K562 (cell line): ENCODE measurements around the gene PGGHG. TPM values are rescaled to one million over a fixed set of nuclear protein-coding genes. Genes with fewer than 3 reads are reported as not detected.

Experiments
- ATAC-seq: fragments of 200-7000 bp; cut with Tn5 transposase; 3 replicates; pipeline ENCODE4 v1.9.1; 2020; ENCODE audit warnings: moderate library complexity
- BruUV-seq: library from RNA; stranded (reverse); fragments of 400-500 nt; replicated peaks from 2 replicates; lab custom pipeline; 2021; lab: Mats Ljungman, UMichigan
- CTCF ChIA-PET: fragments of 300-600 bp; formaldehyde crosslinking; extraction: SDS; loops from one replicate; lab custom pipeline; 2021; ENCODE audit warnings: low intra/inter-chr PET ratio; lab: Yijun Ruan, JAX
- POLR2A ChIA-PET: fragments of 300-600, 350-650 bp; sonication (Branson Sonifier 250); formaldehyde crosslinking; extraction: SDS; loops from one replicate; lab custom pipeline; 2021; ENCODE audit warnings: antibody characterized with exemption, inconsistent platforms; lab: Yijun Ruan, JAX
- DNase-seq, 4 experiments: peaks; one replicate each; pipeline versions ENCODE4 v3.0.0 to v3.0.0-alpha.2; 2011 to 2018; ENCODE audit warnings: low spot score in 3 of 4, mixed read lengths in 3 of 4; ENCODE audit errors: extremely low read depth in 1 of 4
- FAIRE-seq: peaks from 2 replicates; lab custom pipeline; 2011; peaks lifted over from hg19 to GRCh38; lab: Jason Lieb, UNC
- H2AFZ ChIP-seq: 2 replicates; pipeline ENCODE4 v1.6.0; 2011; ENCODE audit warnings: low read depth, low read length, control low read depth, inconsistent platforms
- H3K27ac ChIP-seq: fragments of 200-600 bp; 3 replicates; pipeline ENCODE4 v1.8.0; 2011; ENCODE audit warnings: low read depth, mild to moderate bottlenecking, control low read depth, inconsistent platforms, low read length, moderate library complexity, mixed read lengths; ENCODE audit errors: extremely low read depth
- H3K27me3 ChIP-seq, 2 experiments: fragments of 300-600 bp in 1 of 2; 2 replicates in 1 of 2; 3 replicates in 1 of 2; pipeline versions ENCODE4 v1.6.0 to v1.8.0; 2011; ENCODE audit warnings: inconsistent platforms in 2 of 2, low read length in 2 of 2, mild to moderate bottlenecking in 1 of 2, mixed read lengths in 1 of 2, moderate library complexity in 1 of 2; ENCODE audit not compliant: control insufficient read depth in 2 of 2, insufficient read depth in 2 of 2
- H3K36me3 ChIP-seq: fragments of 300-600 bp; 3 replicates; pipeline ENCODE4 v1.8.0; 2011; ENCODE audit warnings: mild to moderate bottlenecking, low read length, inconsistent platforms; ENCODE audit not compliant: control insufficient read depth, insufficient read depth
- H3K4me1 ChIP-seq, 2 experiments: fragments of 200-600 bp in 1 of 2; replicated peaks in 1 of 2; 2 replicates in 1 of 2; 3 replicates in 1 of 2; pipeline versions ENCODE4 v1.5.1 to v1.8.0; 2011; ENCODE audit warnings: inconsistent platforms in 2 of 2, low read length in 2 of 2, mild to moderate bottlenecking in 1 of 2, mixed read lengths in 1 of 2, moderate library complexity in 1 of 2; ENCODE audit not compliant: control insufficient read depth in 2 of 2, insufficient read depth in 2 of 2
- H3K4me2 ChIP-seq: 2 replicates; pipeline ENCODE4 v1.6.1; 2011; ENCODE audit warnings: low read length, control low read depth, inconsistent platforms, mixed read lengths; ENCODE audit not compliant: insufficient read depth
- H3K4me3 ChIP-seq: fragments of 200-600 bp; sonication (generic), shearing (Covaris generic); 2 replicates; pipeline ENCODE4 v1.5.1; 2016; ENCODE audit warnings: control low read depth, inconsistent platforms
- H3K79me2 ChIP-seq: fragments of 200-600 bp; 3 replicates; pipeline ENCODE4 v1.8.0; 2011; ENCODE audit warnings: low read length, inconsistent platforms; ENCODE audit not compliant: control insufficient read depth, insufficient read depth
- H3K9ac ChIP-seq, 2 experiments: 2 replicates each; pipeline versions ENCODE4 v1.6.0 to v1.6.1; 2011; ENCODE audit warnings: low read depth in 2 of 2, low read length in 2 of 2, control low read depth in 1 of 2, inconsistent platforms in 1 of 2, mild to moderate bottlenecking in 1 of 2, mixed read lengths in 1 of 2; ENCODE audit not compliant: insufficient read depth in 1 of 2
- H3K9me1 ChIP-seq: one replicate; pipeline ENCODE4 v1.6.0; 2011; ENCODE audit warnings: inconsistent platforms, mild to moderate bottlenecking, low read length, moderate library complexity; ENCODE audit not compliant: control insufficient read depth, insufficient read depth
- H3K9me3 ChIP-seq: replicated peaks from 2 replicates; pipeline ENCODE4 v1.5.1; 2011; ENCODE audit warnings: low read depth, low read length, inconsistent platforms; ENCODE audit not compliant: control insufficient read depth, insufficient read depth
- H4K20me1 ChIP-seq: replicated peaks from 2 replicates; pipeline ENCODE4 v1.6.1; 2011; ENCODE audit warnings: low read length, inconsistent platforms, mixed read lengths; ENCODE audit not compliant: control insufficient read depth, insufficient read depth
- ATF7 ChIP-seq: fragments of 450-650 bp; IDR thresholded peaks from 2 replicates; pipeline ENCODE4 v1.7.1; 2014; ENCODE audit warnings: mild to moderate bottlenecking, moderate library complexity
- GABPB2 ChIP-seq: fragments of 250-450 bp; sonication (Bioruptor Pico); conservative IDR thresholded peaks from 2 replicates; pipeline ENCODE4 v1.5.1; 2021; ENCODE audit warnings: mild to moderate bottlenecking
- GTF2A2 ChIP-seq: IDR thresholded peaks from 2 replicates; pipeline ENCODE4 v1.6.1; 2016; ENCODE audit warnings: mild to moderate bottlenecking, missing genetic modification characterization, missing compliant biosample characterization
- KAT7 ChIP-seq: sonication (generic); formaldehyde crosslinking; IDR thresholded peaks from 2 replicates; pipeline ENCODE4 v1.8.0; 2022; ENCODE audit warnings: missing genetic modification reagents, mild to moderate bottlenecking, borderline replicate concordance
- MAFF ChIP-seq: IDR thresholded peaks from 2 replicates; pipeline ENCODE4 v1.6.1; 2012; ENCODE audit warnings: low read length, improper control_type of control experiment
- MCM3 ChIP-seq: fragments of 450-650 bp; IDR thresholded peaks from 2 replicates; pipeline ENCODE4 v1.6.1; 2016
- NCOA2 ChIP-seq, 2 experiments: fragments of 450-650 bp; IDR thresholded peaks; 2 replicates each; pipeline ENCODE4 v1.6.1; 2018; ENCODE audit warnings: mild to moderate bottlenecking in 2 of 2, moderate library complexity in 1 of 2; ENCODE audit not compliant: partially characterized antibody in 2 of 2
- NFATC3 ChIP-seq: fragments of 450-650 bp; IDR thresholded peaks from 2 replicates; pipeline ENCODE4 v1.6.1; 2017; ENCODE audit warnings: mild to moderate bottlenecking
- NR2C2 ChIP-seq, 2 experiments: fragments of 200-800 bp in 1 of 2; sonication (Bioruptor generic) in 1 of 2; sonication (generic) in 1 of 2; formaldehyde crosslinking in 1 of 2; IDR thresholded peaks; 2 replicates each; pipeline versions ENCODE4 v1.6.1 to v1.8.0; 2016 to 2022; ENCODE audit warnings: mild to moderate bottlenecking in 1 of 2, missing compliant biosample characterization in 1 of 2, missing genetic modification characterization in 1 of 2, missing genetic modification reagents in 1 of 2
- SREBF2 ChIP-seq: sonication (generic); formaldehyde crosslinking; IDR thresholded peaks from 2 replicates; pipeline ENCODE4 v1.4.0; 2020; ENCODE audit warnings: mild to moderate bottlenecking, missing genetic modification reagents
- TOE1 ChIP-seq, 2 experiments: fragments of 450-650 bp in 1 of 2; sonication (generic) in 1 of 2; formaldehyde crosslinking in 1 of 2; IDR thresholded peaks; 2 replicates each; pipeline versions ENCODE4 v1.7.1 to v1.8.0; 2016 to 2022; ENCODE audit warnings: borderline replicate concordance in 2 of 2, mild to moderate bottlenecking in 2 of 2, antibody characterized with exemption in 1 of 2, inconsistent platforms in 1 of 2, low read depth in 1 of 2, missing genetic modification reagents in 1 of 2, moderate library complexity in 1 of 2
- ZNF143 ChIP-seq: sonication (generic); formaldehyde crosslinking; IDR thresholded peaks from 2 replicates; pipeline ENCODE4 v1.9.0; 2022; ENCODE audit warnings: mild to moderate bottlenecking, missing genetic modification reagents
- ZNF431 ChIP-seq: sonication (generic); formaldehyde crosslinking; IDR thresholded peaks from 2 replicates; pipeline ENCODE4 v1.8.0; 2022; ENCODE audit warnings: mild to moderate bottlenecking, missing genetic modification reagents
- WGBS: fragments of 100-300 bp; shearing (Covaris generic); methylation state at CpG from one replicate; pipeline ENCODE4 v1.1.6; 2016; ENCODE audit warnings: low coverage, mixed read lengths; ENCODE audit not compliant: insufficient coverage; ENCODE audit errors: missing lambda C conversion rate; 5-methylcytosine and 5-hydroxymethylcytosine counted together
- in situ Hi-C: fragments of 300-500 bp; cut with MboI; formaldehyde crosslinking; loops from 4 replicates; pipeline ENCODE4 v1.15.0; 2018; ENCODE audit warnings: inconsistent platforms, mixed read lengths
- intact Hi-C: fragments of 100-400 bp; cut with micrococcal nuclease; formaldehyde crosslinking; loops from 2 replicates; pipeline ENCODE4 v1.14.2; 2022
- polyA plus RNA-seq, 8 experiments: library from polyadenylated mRNA; depleted of rRNA in 4 of 8; stranded (reverse) in 5 of 8; unstranded in 3 of 8; fragments of >200 nt; fragmentation: Nextera tagmentation in 2 of 8; fragmentation: Illumina TruSeq in 1 of 8; extraction: Ambion mirVana in 2 of 8; extraction: Trizol in 1 of 8; gene quantifications; 2 replicates each; pipeline versions ENCODE4 v1.2.1 to v1.2.3, GENCODE V29; 2011 to 2014; ENCODE audit warnings: inconsistent platforms in 1 of 8, missing spikeins in 1 of 8
- total RNA-seq, 7 experiments: library from RNA; depleted of rRNA in 6 of 7; stranded (reverse); fragments of >200 nt in 6 of 7; fragmentation: Illumina TruSeq in 2 of 7; extraction: Trizol in 2 of 7; gene quantifications; 2 replicates each; pipeline versions ENCODE4 v1.2.1 to v1.2.3, GENCODE V29; 2011 to 2021; ENCODE audit warnings: low replicate concordance in 1 of 7
- TF ChIP-seq, protein P1 (sequence below): fragments of 250-450 bp; sonication (Bioruptor Pico); IDR thresholded peaks from 2 replicates; pipeline ENCODE4 v1.5.0; 2020; ENCODE audit warnings: mild to moderate bottlenecking
- TF ChIP-seq, protein P2 (sequence below): fragments of 450-650 bp; formaldehyde crosslinking; IDR thresholded peaks from 2 replicates; pipeline ENCODE4 v1.4.0; 2020; ENCODE audit warnings: mild to moderate bottlenecking, moderate library complexity

Gene PGGHG
- total and polyA plus RNA-seq, 9 of the 15 experiments (the other 6 are each of a cell fraction or from before 2014, with no cell fraction given): 0.38 to 85.1 (median 18.1) TPM

DNA sequence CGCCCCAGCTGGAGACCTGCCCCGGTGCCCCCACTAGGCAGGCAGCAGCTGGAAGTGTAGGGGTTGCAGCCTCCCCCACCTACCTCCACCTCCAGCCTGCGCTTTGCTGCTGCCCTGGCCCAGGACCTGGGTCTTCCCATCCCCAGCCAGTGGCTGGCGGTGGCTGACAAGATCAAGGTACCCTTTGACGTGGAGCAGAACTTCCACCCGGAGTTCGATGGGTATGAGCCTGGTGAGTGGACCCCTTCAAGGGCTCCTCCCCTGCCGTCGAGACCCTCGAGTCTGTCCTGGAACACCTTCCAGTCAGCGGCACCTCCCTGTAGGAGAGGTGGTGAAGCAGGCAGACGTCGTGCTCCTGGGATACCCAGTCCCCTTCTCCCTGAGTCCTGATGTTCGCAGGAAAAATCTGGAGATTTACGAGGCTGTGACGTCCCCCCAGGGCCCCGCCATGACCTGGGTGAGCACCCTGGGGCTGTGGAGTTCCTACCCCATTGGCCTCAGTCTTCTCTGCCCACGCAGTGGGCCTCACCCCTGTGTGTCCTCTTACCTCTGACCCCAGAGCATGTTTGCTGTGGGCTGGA lies 4.4 kb downstream of the PGGHG start:
- DNase-seq: no peak
- Histone ChIP-seq H3K27ac (no peak overlapping the region; the same call in 2 of the 3 replicates), H3K4me3 (no peak overlapping the region), H3K79me2 (peaks cover 23% of the 10 kb centered on the region), H3K9me3 (no peaks in the 10 kb centered on the region), H2AFZ (no peak overlapping the region), H3K9me1 (no peaks in the 10 kb centered on the region), H3K9ac (peak overlapping the region in 1 of 2 experiments; percentile 24; a peak in 2 of 4 replicates), H4K20me1 (no peaks in the 10 kb centered on the region), H3K4me2 (no peak overlapping the region), H3K4me1 (peaks cover 22 to 90% of the 10 kb centered on the region in 2 experiments), H3K27me3 (no peaks in the 10 kb centered on the region), H3K36me3 (peaks cover 60% of the 10 kb centered on the region; the same call in 2 of the 3 replicates)
- in situ Hi-C loops: no loop called here
- FAIRE-seq: no peak
- WGBS: 80% methylated on average over 13 of the region's 18 CpGs
- BruUV-seq: no TSS peak
- TF ChIP-seq MCM3: no peak
- TF ChIP-seq SREBF2: no peak
- TF ChIP-seq, protein P1, sequence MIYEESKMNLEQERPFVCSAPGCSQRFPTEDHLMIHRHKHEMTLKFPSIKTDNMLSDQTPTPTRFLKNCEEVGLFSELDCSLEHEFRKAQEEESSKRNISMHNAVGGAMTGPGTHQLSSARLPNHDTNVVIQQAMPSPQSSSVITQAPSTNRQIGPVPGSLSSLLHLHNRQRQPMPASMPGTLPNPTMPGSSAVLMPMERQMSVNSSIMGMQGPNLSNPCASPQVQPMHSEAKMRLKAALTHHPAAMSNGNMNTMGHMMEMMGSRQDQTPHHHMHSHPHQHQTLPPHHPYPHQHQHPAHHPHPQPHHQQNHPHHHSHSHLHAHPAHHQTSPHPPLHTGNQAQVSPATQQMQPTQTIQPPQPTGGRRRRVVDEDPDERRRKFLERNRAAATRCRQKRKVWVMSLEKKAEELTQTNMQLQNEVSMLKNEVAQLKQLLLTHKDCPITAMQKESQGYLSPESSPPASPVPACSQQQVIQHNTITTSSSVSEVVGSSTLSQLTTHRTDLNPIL (CRISPR knock-in tag): no peak
- TF ChIP-seq NR2C2 (CRISPR knock-in tag; IDR thresholded peaks at IDR 0.05): no peak
- TF ChIP-seq NR2C2 (tag; IDR thresholded peaks at IDR 0.05): no peak
- no peak for TF ChIP-seq MAFF
- no peak for TF ChIP-seq GABPB2
- TF ChIP-seq ATF7: no peak
- no peak for TF ChIP-seq KAT7
- TF ChIP-seq GTF2A2: no peak
- no peak for TF ChIP-seq ZNF143 (CRISPR knock-in tag)
- no peak for TF ChIP-seq TOE1 (IDR thresholded peaks at IDR 0.05; ENCODE audit: borderline replicate concordance)
- TF ChIP-seq TOE1 (CRISPR knock-in tag; IDR thresholded peaks at IDR 0.05; ENCODE audit: borderline replicate concordance, low read depth): no peak
- no peak for TF ChIP-seq ZNF431 (CRISPR knock-in tag)
- no peak for TF ChIP-seq NFATC3
- TF ChIP-seq NCOA2 (IDR thresholded peaks at IDR 0.05; ENCODE audit: partially characterized antibody in 2 of 2): no peak
- TF ChIP-seq, protein P2, sequence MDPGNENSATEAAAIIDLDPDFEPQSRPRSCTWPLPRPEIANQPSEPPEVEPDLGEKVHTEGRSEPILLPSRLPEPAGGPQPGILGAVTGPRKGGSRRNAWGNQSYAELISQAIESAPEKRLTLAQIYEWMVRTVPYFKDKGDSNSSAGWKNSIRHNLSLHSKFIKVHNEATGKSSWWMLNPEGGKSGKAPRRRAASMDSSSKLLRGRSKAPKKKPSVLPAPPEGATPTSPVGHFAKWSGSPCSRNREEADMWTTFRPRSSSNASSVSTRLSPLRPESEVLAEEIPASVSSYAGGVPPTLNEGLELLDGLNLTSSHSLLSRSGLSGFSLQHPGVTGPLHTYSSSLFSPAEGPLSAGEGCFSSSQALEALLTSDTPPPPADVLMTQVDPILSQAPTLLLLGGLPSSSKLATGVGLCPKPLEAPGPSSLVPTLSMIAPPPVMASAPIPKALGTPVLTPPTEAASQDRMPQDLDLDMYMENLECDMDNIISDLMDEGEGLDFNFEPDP (CRISPR knock-in tag): no peak
- intact Hi-C loops: no loop called here
- POLR2A ChIA-PET: interaction anchor here (0.8 to 1.1 kb wide), 2 partner anchors 16 to 477 kb away, joined by 3 read pairs; partner anchors contain the start of gene NLRP6
- CTCF ChIA-PET: no interaction called here
- no peak for ATAC-seq
